HG03097 (cell line): ENCODE data around the gene CD2BP2.

ENCODE experiments used
- ATAC-seq: cut with Tn5 transposase; IDR thresholded peaks from one replicate; pipeline ENCODE4 v1.9.1; 2021; ENCODE audit not compliant: unreplicated experiment, low FRiP score

The CD2BP2 gene

DNA sequence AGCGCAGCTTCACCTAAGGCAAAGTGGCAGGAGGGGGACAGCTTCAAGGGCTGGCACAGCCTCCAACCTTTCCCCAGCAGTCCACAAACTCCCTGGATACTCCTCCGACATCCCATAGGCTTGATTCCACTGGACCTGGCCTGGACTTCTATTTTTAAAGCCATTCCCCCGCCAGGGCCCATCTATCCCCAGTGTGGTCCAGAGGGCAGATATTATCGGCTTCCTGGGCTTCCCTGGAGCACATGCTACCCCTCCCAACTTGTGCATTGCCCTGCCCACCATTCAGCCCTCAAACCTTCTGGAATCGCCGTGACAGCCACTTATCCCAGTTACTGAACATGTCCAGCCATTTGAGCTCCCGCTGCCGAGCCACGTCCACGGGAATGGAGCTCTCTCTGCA, 10.1 kb upstream of the CD2BP2 start:
- ATAC-seq = no peak

DNA sequence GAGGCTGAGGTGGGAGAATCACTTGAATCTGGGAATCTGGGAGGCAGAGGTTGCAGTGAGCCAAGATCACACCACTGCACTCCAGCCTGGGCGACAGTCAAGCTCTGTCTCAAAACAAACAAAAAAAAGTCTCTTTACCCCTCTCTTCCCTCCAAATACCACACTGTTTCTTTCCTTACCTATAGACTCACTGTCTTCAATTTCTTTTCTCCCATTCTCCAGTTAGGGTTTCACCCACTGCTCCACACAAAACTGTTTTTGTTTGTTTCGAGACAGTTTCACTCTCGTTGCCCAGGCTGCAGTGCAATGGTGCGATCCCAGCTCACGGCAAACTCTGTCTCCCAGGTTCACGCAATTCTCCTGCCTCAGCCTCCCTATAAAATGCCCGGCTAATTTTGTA, 6.1 kb upstream of the CD2BP2 start:
- ATAC-seq = no peak

DNA sequence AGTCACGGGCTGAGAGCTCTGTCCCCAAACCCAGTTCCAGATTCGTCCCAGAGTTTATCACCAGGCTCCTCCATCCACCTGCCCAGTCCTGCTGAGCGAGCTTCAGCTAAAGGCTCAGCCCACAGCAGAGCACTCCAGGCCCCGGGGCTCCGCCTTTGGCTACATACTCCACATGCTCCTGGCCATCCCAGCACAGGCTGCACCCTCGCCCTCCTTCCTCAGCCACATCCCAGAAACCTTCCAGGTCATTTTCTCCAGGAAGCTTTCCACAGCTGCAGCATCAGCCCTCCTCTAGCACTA, 4.7 kb upstream of the CD2BP2 start:
- no peak for ATAC-seq

GRCh38 chr16:30358990-30359870, 4.1 kb upstream of the CD2BP2 start:
- ATAC-seq = no peak

- no peak for ATAC-seq
These were observed 3.4 kb upstream of the CD2BP2 start for GRCh38 chr16:30358577-30358936.

DNA sequence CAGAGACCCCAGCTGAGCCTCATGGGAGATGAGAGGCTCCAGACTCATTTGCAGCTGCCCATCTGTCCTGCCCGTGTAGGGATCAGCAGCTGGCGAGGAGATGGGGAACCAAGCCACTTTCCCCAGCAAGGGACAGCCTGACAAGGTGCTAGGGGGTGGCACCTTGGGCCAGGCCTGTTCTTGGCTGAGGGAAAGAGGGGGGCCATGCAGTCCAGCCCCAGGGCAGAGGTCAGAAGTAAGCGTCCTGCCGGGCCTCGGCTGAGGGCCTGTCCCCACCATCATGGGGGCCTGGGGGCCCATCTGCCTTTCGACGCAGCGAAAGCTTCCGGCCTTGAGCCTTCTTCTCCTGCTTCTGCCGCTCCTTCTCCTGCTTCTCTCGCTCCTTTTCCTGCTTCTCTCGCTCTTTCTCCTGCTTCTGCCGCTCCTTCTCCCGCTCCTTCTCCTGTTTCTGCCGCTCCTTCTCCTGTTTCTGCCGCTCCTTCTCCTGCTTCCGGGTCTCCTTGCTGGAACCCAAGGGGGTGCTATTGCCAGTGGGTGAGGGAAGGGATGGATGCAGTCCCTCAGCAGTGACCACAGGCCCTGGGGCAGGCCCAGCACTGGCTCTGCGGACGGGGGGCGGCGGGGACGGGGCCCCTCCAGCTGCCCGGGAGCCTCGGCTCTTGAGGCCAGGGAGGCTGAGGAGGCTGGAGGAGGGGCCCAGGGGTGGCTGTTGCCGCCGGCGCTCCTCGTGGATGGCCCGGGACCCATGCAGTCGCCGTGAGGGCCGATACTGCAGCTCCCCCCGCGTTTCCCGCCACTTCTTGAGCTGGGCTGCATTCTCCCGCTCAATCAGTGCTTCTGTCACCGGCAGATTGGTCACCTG, 2.8 kb upstream of the CD2BP2 start:
- ATAC-seq = no peak

DNA sequence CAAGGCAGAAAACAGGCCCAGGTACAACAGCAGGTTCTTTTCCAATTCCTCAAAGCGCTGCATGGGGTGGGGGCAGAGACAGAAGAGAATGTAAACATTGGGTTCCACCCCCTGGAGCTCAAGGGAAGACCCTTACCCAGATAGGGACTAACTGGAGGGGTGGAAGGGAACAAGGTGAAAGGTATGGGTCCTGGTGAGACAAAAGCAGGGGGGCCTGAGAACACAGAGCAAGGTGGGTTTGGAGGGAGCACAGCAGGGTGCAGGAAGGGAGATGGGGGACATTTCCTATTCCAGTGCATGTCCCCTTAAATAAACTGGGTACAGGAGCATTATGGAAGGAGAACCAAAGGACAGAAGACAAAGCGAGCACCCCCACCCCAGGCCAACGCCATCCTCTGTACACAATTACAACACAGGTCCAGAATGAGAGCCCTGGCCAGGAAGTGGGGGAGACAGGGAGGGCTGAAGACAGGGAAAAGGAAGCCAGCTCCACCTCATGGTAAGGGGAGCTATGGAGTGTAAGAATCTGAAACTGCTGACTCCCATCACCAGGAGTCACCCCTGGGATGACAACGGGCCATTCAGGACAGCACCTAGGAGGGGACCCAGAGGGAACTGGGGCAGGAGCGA, 2.1 kb upstream of the CD2BP2 start:
- ATAC-seq = no peak

DNA sequence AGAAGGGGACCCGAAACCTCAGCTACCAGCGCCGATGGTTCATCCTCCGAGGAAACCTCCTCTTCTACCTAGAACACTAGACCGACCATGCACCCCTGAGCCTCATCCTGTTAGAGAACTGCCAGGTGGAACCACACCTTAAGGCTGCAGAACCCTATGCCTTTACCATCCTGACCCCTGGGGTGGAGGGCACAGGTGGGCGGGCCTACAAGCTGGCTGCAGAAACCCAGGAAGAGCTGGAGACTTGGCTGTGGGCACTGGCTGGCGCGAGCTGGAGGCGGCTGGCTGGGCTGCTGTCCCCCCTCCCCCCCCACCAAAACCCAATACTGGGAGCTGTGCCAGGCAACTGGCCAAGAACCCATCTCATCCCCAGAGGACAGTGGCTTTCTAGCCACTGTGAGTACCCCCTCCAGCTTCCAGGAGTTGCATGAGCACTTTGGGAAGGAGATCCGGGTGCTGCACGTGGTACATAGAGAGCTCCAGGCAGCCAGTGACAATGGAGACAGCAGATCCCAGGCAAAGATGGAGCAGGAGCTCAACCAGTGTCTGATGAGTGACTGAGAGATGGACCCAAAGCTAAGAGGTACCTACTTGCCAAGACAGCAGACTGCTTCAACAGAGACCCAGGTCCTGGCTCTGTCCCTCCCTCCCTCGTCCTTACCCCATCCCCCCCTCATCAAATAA, 1.4 kb upstream of the CD2BP2 start:
- ATAC-seq = no peak

- no peak for ATAC-seq
These were observed 823 bp upstream of the CD2BP2 start for GRCh38 chr16:30355954-30356308.

- no peak for ATAC-seq
These were observed 525 bp downstream of the CD2BP2 start for GRCh38 chr16:30354423-30355143.

DNA sequence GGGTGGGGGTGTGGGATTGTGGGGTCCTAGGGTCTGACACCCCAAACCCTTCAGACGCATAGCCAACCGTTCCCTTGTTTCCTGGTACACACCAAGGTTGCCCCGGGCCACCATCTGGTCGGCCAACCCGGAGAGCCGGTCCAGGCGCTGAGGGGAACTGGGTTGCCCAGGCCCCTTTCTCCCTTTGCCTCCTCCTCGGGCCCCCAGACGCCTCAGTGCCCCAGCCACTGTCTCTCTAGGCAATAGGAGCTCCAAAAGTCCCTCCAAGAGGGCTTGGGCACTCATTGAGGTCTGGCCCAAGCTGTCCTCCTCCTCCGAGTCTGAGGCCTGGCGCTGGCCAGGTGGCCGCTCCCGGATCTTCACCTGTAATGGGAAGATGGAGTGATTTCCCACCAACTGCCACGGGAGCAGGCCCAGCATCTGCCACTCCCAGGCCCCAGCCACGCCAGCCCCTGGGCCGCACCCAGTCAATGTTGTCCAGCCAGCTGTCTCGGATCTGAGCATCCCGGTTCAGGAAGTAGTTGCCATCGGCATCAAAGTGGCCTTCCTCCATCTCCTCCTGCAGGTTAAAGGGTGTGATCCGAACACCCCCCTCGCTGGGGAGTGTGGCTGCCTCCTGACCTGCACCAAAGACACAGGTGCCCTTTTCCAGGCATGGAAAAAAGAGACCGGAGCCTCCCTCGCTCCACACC, 1.5 kb downstream of the CD2BP2 start:
- no peak for ATAC-seq

DNA sequence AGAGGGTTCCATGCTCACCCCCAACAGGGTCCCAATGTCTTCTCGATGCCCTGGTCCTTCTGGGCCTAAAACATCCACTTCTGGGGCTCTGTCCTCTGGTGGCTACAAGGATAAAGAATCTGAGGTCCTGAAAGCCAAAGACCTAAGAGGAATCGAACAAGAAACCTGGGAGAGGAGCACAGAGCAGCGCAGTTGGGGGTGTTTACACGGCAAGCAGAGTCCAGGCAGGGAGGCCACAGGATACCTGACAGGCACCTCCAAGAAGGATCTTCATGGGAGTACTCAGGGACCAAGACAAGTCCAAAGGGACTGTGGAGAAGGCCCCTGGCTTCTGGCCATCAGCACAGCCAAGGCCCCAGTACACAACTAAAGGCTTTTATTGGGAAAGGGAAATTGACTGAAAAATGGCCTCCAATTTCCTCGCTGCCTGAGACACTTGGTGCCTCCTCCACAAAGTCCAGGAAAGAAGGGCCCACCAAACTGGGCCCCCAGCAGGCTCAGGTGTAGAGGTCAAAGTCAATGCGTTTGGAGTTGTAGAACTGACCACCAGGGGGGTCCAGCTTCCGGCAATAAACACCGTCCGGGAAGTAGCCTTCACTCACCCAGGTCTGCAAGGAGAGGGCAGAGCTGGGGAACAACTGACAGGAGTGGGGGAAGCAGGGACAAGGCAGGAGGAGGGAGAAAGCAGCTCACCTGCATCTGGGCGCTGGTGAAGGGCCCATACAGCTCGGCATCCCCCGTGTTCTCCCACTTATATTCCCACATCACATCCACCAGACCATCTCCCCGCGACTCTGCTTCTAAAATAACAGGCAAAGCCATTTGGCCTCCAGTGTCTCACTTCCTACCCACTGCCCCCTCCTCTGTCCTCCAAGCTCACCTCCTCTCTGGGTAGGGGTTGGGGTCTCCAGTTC, 2.4 kb downstream of the CD2BP2 start:
- no peak for ATAC-seq

DNA sequence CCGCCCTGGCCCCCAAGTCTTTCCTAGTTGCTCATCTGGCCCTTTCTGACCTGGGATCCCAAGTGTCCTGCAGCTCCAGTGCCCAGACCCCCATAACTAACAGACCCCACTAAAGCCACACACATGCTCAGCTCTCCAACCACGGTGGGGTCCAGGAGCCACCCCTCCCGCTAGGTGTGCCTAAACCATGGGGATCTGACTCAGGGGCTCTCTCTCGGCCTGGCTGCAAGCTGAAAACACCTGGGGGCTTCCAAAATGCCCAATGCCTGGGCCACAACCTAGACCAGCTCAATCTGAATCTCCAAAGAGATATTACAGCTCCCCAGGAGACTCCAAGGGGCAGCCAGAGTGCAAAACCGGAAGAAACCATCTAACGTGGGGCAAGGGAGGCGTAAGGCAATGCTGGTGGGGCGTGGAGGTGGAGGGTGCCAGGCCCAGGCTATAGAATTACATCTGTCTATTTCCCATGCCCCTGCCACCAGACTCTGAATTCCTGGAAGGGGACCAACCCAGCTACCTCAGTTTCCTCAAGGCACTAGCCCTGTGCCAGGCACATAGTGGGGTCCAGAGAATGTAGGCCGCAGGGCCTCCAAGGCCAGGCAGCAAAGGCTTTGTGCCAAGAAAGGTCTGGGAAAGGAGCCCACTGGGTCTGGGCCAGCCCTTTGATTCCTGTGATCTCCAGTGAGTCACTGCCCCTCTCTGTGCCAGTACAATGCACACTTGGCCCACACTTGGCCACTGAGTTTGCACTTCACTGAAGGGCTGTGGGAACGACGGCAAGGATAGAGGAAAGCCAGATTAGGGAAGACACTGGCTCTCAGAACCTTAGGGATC, 3.3 kb downstream of the CD2BP2 start:
- ATAC-seq = no peak

DNA sequence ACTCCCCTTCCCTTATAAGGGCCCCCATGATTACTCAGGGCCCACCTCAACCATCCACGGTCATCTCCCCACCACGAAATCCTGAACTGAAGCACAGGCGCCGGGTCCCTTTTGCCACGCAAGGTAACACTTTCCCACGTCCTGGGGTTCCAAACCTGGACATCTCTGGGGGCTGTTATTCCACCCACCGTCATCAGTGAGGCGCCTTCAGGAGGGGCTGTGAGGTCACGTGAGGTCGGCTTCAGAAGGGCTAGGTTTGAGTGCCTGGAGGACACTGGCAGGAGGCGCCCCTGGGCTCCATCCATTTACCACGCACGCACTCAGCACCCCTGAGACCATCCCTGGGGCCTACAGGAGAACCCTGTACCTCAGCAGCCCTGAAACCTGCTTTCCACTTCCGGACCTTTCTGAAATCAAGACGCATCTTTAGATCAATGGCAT, 4.1 kb downstream of the CD2BP2 start:
- no peak for ATAC-seq

DNA sequence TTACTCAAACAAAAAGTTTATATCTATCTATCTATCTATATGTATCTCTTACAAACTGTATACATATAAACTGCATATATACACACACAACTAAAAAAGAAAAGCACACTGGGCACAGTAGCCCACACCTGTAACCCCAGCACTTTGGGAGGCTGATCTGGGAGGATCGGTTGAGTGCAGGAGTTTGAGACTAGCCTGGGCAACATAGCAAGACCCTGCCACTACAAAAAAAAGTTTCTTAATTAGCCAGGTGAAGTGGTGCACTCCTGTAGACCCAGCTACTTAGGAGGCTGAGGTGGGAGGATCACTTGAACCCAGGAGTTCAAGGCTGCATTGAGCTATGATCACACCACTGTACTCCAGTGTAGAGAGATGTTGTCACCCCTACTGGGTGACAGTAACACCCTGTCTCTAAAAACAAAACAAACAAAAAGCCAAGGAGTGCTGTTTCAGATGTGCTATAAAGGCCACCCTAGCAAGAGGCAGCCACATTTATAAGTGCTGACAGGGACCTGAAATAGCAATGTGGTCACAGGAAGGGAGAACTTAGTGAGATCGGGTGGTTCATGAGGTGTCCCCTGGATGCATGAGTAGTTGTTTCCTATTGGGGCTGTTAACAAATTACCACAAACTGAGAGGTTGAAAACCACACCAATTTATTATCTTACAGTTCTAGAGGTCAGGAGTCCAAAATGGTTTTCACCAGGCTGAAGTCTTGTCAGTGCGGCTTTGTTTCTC, 4.8 kb downstream of the CD2BP2 start:
- no peak for ATAC-seq

DNA sequence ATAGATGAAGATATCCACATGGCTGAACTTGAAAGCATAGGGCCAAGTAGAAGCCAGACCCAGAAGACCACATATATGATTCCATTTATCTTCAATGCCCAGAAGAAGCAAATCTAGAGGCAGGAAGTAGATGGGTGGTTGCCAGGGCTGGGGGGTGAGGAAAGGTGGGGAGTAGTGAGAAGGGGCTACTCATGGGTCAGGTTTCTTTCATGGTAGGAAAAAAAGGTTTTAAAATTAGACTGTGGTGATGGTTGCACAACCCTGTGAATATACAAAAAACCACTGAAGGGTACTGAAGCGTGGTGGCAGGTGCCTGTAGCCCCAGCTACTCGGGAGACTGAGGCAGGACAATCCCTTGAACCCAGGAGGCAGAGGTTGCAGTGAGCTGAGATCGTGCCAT, 5.4 kb downstream of the CD2BP2 start:
- ATAC-seq = no peak

DNA sequence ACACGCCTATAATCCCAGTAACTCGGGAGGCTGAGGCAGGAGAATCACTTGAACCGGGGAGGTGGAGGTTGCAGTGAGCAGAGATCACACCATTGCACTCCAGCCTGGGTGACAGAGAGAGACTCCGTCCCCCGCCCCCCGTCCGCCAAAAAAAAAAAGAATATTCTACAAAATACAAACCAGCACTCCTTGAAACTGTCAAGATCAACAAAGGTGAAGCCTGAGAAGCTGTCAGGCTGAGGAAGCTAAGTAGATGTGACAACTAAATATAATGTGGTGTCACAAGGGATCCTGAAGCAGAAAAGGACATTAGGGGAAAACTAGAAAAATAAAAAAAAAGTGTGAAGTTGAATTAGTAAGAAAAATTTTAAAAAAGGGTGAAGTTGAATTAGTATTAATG, 6.2 kb downstream of the CD2BP2 start:
- ATAC-seq = no peak
